ENCODE results near the gene CALCB. TPM values are rescaled to one million over a fixed set of nuclear protein-coding genes. Genes with fewer than 3 reads are reported as not detected.

CALCB gene
- total and polyA plus RNA-seq, 2 of the 8 experiments (the other 6 are each of a cell fraction or from before 2014, with no cell fraction given) = 3.7 to 4.2 TPM

GRCh38 chr11:15117751-15118150 is 44.4 kb downstream of the CALCB start (continued):
- TF ChIP-seq TBP (IDR thresholded peaks at IDR 0.05; ENCODE audit: low read depth, low read length) (no peak), EP300 (IDR thresholded peaks at IDR 0.05; ENCODE audit: borderline replicate concordance in 1 of 2, low read depth in 2 of 2, low read length in 2 of 2) (no peak), BACH1 (IDR thresholded peaks at IDR 0.05; ENCODE audit: low read length) (no peak), JUND (IDR thresholded peaks at IDR 0.05; ENCODE audit: low read length) (no peak), CTCF (IDR thresholded peaks at IDR 0.05; ENCODE audit: control extremely low read depth in 1 of 3, insufficient read depth in 1 of 3, low read depth in 1 of 3, low read length in 3 of 3) (no peak), JUN (IDR thresholded peaks at IDR 0.05; ENCODE audit: low read depth, low read length) (no peak), TEAD4 (IDR thresholded peaks at IDR 0.05; ENCODE audit: low read depth, low read length) (no peak), EZH2 (IDR thresholded peaks at IDR 0.05; ENCODE audit: low read depth, low read length, severe bottlenecking) (no peak)
